Activated B cell treated with CpG ODN at 0.5 μM for 24 hours (primary cell): ENCODE results near the gene TMEM147. TPM values are rescaled to one million over a fixed set of nuclear protein-coding genes. Genes with fewer than 3 reads are reported as not detected.

ENCODE experiments used
- ATAC-seq: fragments of 200-7000 bp; cut with Tn5 transposase; one replicate; pipeline ENCODE4 v1.10.0; 2021; ENCODE audit warnings: low read depth, mild to moderate bottlenecking, moderate library complexity
- CTCF ChIA-PET: fragments of 350-600 bp; sonication (Branson Sonifier 250); formaldehyde crosslinking; loops from one replicate; lab custom pipeline; 2021; ENCODE audit warnings: antibody characterized with exemption; lab: Charles Lee
- POLR2A ChIA-PET: fragments of 350-600 bp; sonication (Branson Sonifier 250); formaldehyde crosslinking; loops from one replicate; lab custom pipeline; 2021; ENCODE audit warnings: antibody characterized with exemption; lab: Charles Lee
- DNase-seq: peaks from one replicate; pipeline ENCODE4 v3.0.0; 2022
- H3K27ac Mint-ChIP-seq: one replicate; pipeline ENCODE4 v1.8.0; 2020; ENCODE audit warnings: mixed read lengths
- H3K27me3 Mint-ChIP-seq: one replicate; pipeline ENCODE4 v1.8.0; 2021; ENCODE audit warnings: mixed read lengths
- H3K36me3 Mint-ChIP-seq: one replicate; pipeline ENCODE4 v1.8.0; 2021; ENCODE audit warnings: low read depth, mixed read lengths
- H3K4me1 Mint-ChIP-seq: one replicate; pipeline ENCODE4 v1.8.0; 2021; ENCODE audit warnings: mixed read lengths
- H3K4me3 Mint-ChIP-seq: one replicate; pipeline ENCODE4 v1.8.0; 2020; ENCODE audit warnings: mild to moderate bottlenecking, mixed read lengths
- H3K9me3 Mint-ChIP-seq: one replicate; pipeline ENCODE4 v1.8.0; 2020; ENCODE audit warnings: mixed read lengths
- intact Hi-C: fragments of 100-400 bp; cut with micrococcal nuclease; formaldehyde crosslinking; loops from one replicate; pipeline ENCODE4 v1.15.1; 2024
- total RNA-seq: library from RNA; stranded (reverse); gene quantifications from 2 replicates; pipeline ENCODE4 v1.2.3, GENCODE V29; 2022
- TF ChIP-seq, protein P1 (sequence below): fragments of 200-600 bp; IDR thresholded peaks from one replicate; pipeline ENCODE4 v1.8.0; 2022; ENCODE audit warnings: antibody characterized with exemption, mild to moderate bottlenecking

The TMEM147 gene
- total RNA-seq, 1 donor from 2014 or later, result 46.9 TPM

GRCh38 chr19:35578707-35579106 is 33.3 kb downstream of the TMEM147 start:
- peaks cover 21% of the 10 kb centered on the region for H3K9me3 Mint-ChIP-seq
- TF ChIP-seq, protein P1, sequence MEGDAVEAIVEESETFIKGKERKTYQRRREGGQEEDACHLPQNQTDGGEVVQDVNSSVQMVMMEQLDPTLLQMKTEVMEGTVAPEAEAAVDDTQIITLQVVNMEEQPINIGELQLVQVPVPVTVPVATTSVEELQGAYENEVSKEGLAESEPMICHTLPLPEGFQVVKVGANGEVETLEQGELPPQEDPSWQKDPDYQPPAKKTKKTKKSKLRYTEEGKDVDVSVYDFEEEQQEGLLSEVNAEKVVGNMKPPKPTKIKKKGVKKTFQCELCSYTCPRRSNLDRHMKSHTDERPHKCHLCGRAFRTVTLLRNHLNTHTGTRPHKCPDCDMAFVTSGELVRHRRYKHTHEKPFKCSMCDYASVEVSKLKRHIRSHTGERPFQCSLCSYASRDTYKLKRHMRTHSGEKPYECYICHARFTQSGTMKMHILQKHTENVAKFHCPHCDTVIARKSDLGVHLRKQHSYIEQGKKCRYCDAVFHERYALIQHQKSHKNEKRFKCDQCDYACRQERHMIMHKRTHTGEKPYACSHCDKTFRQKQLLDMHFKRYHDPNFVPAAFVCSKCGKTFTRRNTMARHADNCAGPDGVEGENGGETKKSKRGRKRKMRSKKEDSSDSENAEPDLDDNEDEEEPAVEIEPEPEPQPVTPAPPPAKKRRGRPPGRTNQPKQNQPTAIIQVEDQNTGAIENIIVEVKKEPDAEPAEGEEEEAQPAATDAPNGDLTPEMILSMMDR, result no peak
- no peak for DNase-seq
- ChIA-PET CTCF (no interaction called here), POLR2A (no interaction called here)
- H3K27ac Mint-ChIP-seq, result no peak overlapping the region
- H3K27me3 Mint-ChIP-seq, result peaks cover 12% of the 10 kb centered on the region
- H3K4me3 Mint-ChIP-seq, result no peak overlapping the region
- H3K4me1 Mint-ChIP-seq, result no peaks in the 10 kb centered on the region
- intact Hi-C loops, result no loop called here
- no peak for ATAC-seq
- H3K36me3 Mint-ChIP-seq, result peaks cover 7% of the 10 kb centered on the region

DNA sequence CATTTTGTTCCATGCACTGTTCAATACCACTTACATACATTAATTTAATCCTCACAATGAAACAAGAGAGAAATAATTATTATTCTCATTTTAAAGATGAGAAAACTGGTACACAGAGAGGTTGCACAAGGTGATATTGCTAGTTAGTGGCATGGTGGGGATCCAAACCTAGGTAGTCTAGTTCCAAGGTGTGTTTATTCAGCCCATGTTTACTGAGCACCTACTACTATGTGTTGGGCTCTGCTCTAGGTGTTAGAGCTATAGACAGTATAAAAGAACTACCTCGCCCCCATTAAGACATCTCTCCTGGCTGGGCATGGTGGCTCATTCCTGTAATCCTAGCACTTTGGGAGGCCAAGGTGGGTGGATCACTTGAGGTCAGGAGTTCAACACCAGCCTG is 37.3 kb downstream of the TMEM147 start:
- Mint-ChIP-seq H3K36me3 (no peaks in the 10 kb centered on the region), H3K27ac (no peak overlapping the region), H3K9me3 (peaks cover 3% of the 10 kb centered on the region), H3K4me1 (no peaks in the 10 kb centered on the region), H3K4me3 (no peak overlapping the region), H3K27me3 (peaks cover 23% of the 10 kb centered on the region)
- TF ChIP-seq, protein P1, result no peak
- no peak for DNase-seq
- no peak for ATAC-seq
- POLR2A ChIA-PET, result no interaction called here
- intact Hi-C loops, result no loop called here
- CTCF ChIA-PET, result no interaction called here

DNA sequence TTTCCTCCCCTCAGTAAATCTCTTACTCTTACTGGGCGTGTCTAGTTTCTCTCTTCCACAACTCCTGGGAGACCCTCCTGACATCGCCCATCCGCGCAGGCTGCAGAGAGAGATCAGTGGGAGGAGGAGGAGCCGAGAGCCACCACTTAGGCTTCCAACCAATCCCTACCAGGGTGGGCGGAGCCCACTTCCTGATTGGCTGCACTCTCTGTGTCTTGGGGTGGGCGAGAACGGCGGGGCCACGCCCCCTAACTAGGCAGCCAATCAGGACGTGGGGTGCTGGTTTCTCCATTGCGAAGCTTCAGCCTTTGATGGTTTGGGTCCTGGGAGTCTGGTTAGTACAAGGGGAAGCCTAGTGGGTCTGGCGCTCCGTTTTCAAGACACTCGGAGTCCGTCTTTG is 40.4 kb downstream of the TMEM147 start, which contains the start of gene PMIS2:
PMIS2 (plus strand) TSS at position 326 of the 400 bp plus-strand sequence. CDS start 87 bp downstream, outside the sequence.
- DNase-seq (no peak), ATAC-seq (no peak)
- H3K36me3 Mint-ChIP-seq, result no peaks in the 10 kb centered on the region
- H3K9me3 Mint-ChIP-seq, result no peaks in the 10 kb centered on the region
- TF ChIP-seq, protein P1, result no peak
- peaks cover 19% of the 10 kb centered on the region for H3K27me3 Mint-ChIP-seq
- ChIA-PET POLR2A (no interaction called here), CTCF (no interaction called here)
- H3K4me3 Mint-ChIP-seq, result no peak within 1 kb of the TSS
- no peaks in the 10 kb centered on the region for H3K4me1 Mint-ChIP-seq
- H3K27ac Mint-ChIP-seq, result no peak within 1 kb of the TSS
- intact Hi-C loops, result no loop called here

DNA sequence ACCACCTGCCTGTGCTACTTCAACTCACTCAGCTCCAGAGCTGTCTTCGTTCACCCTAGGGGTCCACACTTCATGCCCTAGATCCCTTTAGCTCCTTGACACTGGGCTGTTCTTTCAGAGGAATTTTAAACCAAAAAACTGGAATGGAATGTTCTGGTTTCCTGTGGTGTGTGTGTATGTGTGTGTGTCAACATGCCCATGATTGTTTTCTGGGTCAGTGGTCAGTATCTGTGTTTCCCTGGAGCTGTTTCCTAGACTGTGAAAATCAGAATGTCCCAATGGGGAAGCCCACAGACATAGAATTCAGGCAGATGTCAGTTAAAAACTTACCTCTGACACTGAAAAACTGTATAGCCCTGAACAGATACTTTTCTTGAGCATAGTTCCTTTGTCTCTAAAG is 41.9 kb downstream of the TMEM147 start:
- intact Hi-C loops, result no loop called here
- CTCF ChIA-PET, result interaction anchor here (2.0 kb wide), 1 partner anchor 77 kb away, joined by 7 read pairs; no protein-coding TSS in a partner anchor
- Mint-ChIP-seq H3K4me3 (no peak overlapping the region), H3K4me1 (no peaks in the 10 kb centered on the region), H3K9me3 (no peaks in the 10 kb centered on the region), H3K36me3 (no peaks in the 10 kb centered on the region), H3K27me3 (peaks cover 17% of the 10 kb centered on the region), H3K27ac (no peak overlapping the region)
- DNase-seq, result no peak
- no peak for ATAC-seq
- TF ChIP-seq, protein P1, result no peak
- POLR2A ChIA-PET, result no interaction called here

- ChIA-PET CTCF (interaction anchor here (1.1 to 3.6 kb wide), 3 partner anchors 42 to 238 kb away, joined by 5 to 22 read pairs (median 18); no protein-coding TSS in a partner anchor), POLR2A (interaction anchor here (0.7 kb wide), 1 partner anchor 17 kb away, joined by 5 read pairs; no protein-coding TSS in a partner anchor)
- Mint-ChIP-seq H3K27ac (no peak overlapping the region), H3K36me3 (no peaks in the 10 kb centered on the region), H3K27me3 (peaks cover 7% of the 10 kb centered on the region), H3K4me1 (no peaks in the 10 kb centered on the region), H3K4me3 (no peak overlapping the region), H3K9me3 (no peaks in the 10 kb centered on the region)
- intact Hi-C loops, result no loop called here
- ATAC-seq, result no peak
- no peak for DNase-seq
- TF ChIP-seq, protein P1, result no peak
These were observed 45.4 kb downstream of the TMEM147 start for GRCh38 chr19:35590875-35591274.
